ENCODE results near the gene PARP12.

- TF ChIP-seq FOXP2 (optimal IDR thresholded peaks at IDR 0.05; ENCODE audit: borderline replicate concordance, extremely low read depth, extremely low read length, insufficient read depth), result no peak
- TF ChIP-seq, protein P1, sequence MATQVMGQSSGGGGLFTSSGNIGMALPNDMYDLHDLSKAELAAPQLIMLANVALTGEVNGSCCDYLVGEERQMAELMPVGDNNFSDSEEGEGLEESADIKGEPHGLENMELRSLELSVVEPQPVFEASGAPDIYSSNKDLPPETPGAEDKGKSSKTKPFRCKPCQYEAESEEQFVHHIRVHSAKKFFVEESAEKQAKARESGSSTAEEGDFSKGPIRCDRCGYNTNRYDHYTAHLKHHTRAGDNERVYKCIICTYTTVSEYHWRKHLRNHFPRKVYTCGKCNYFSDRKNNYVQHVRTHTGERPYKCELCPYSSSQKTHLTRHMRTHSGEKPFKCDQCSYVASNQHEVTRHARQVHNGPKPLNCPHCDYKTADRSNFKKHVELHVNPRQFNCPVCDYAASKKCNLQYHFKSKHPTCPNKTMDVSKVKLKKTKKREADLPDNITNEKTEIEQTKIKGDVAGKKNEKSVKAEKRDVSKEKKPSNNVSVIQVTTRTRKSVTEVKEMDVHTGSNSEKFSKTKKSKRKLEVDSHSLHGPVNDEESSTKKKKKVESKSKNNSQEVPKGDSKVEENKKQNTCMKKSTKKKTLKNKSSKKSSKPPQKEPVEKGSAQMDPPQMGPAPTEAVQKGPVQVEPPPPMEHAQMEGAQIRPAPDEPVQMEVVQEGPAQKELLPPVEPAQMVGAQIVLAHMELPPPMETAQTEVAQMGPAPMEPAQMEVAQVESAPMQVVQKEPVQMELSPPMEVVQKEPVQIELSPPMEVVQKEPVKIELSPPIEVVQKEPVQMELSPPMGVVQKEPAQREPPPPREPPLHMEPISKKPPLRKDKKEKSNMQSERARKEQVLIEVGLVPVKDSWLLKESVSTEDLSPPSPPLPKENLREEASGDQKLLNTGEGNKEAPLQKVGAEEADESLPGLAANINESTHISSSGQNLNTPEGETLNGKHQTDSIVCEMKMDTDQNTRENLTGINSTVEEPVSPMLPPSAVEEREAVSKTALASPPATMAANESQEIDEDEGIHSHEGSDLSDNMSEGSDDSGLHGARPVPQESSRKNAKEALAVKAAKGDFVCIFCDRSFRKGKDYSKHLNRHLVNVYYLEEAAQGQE (IDR thresholded peaks at IDR 0.05; ENCODE audit: insufficient read depth in 1 of 2, low read depth in 2 of 2, low read length in 2 of 2), result no peak
- TF ChIP-seq POLR2AphosphoS5 (IDR thresholded peaks at IDR 0.05; ENCODE audit: low read depth, low read length), result no peak
- no peak for TF ChIP-seq TAF1 (IDR thresholded peaks at IDR 0.05; ENCODE audit: borderline replicate concordance, insufficient read depth, low read length)
Observed at GRCh38 chr7:140035400-140036223, 27.1 kb downstream of the PARP12 start.

All from PFSK-1 (cell line).